HPDE6-E6E7 (cell line): Measurements from ENCODE around the gene ABHD18.
"Not testable (repeated sequence)": the region's sequence is repeated elsewhere in the genome, so short reads cannot be mapped to it uniquely, and the experiment has no call there.

ENCODE experiments used
- DNase-seq: peaks from one replicate; pipeline ENCODE4 v3.0.0; 2011; ENCODE audit warnings: missing footprints; ENCODE audit errors: extremely low spot score

The ABHD18 gene

GRCh38 chr4:128061566-128062536 lies 96.6 kb downstream of the ABHD18 start:
- peak; percentile 36 for DNase-seq

GRCh38 chr4:128066453-128066820 lies 101.2 kb downstream of the ABHD18 start:
- not testable (repeated sequence) for DNase-seq

- DNase-seq = no peak
Observed at GRCh38 chr4:128068918-128069317, 103.7 kb downstream of the ABHD18 start.

GRCh38 chr4:128076464-128076863 lies 111.3 kb downstream of the ABHD18 start:
- DNase-seq = no peak
